Lower lobe of right lung (tissue), 2 donors: ENCODE data around the gene DEPP1. TPM values are rescaled to one million over a fixed set of nuclear protein-coding genes. Genes with fewer than 3 reads are reported as not detected.

Experiments
- ATAC-seq, 2 donors: fragments of 200-7000 bp; cut with Tn5 transposase; one replicate each; pipeline ENCODE4 v1.9.1; 2020 to 2022; ENCODE audit warnings: mild to moderate bottlenecking in 2 of 2, moderate library complexity in 2 of 2
- DNase-seq: peaks from one replicate; pipeline ENCODE4 v3.0.0-alpha.2; 2020
- H3K27ac ChIP-seq: fragments of 200-600 bp; one replicate; pipeline ENCODE4 v1.8.0; 2022
- H3K27me3 ChIP-seq: fragments of 200-600 bp; one replicate; pipeline ENCODE4 v1.8.0; 2022; ENCODE audit warnings: low read depth
- H3K36me3 ChIP-seq: fragments of 200-600 bp; one replicate; pipeline ENCODE4 v1.8.0; 2022; ENCODE audit warnings: mild to moderate bottlenecking
- H3K4me1 ChIP-seq: fragments of 200-600 bp; one replicate; pipeline ENCODE4 v1.8.0; 2022
- H3K4me3 ChIP-seq: fragments of 200-600 bp; one replicate; pipeline ENCODE4 v1.8.0; 2022; ENCODE audit warnings: mild to moderate bottlenecking
- H3K9me3 ChIP-seq: fragments of 200-600 bp; one replicate; pipeline ENCODE4 v1.8.0; 2022
- intact Hi-C: fragments of 100-400 bp; cut with DNase I; formaldehyde crosslinking; loops from one replicate; pipeline ENCODE4 v1.11.0; 2022
- total RNA-seq: library from RNA; stranded (reverse); fragmentation: NEBNext Ultra II Directional; extraction: Animal tissue kit (Norgen Biotek cat#: 25700); gene quantifications from one replicate; pipeline ENCODE4 v1.2.1, GENCODE V29; 2021
- TF ChIP-seq, protein P1 (sequence below): fragments of 200-600 bp; IDR thresholded peaks from one replicate; pipeline ENCODE4 v1.8.0; 2022; ENCODE audit warnings: antibody characterized with exemption, mild to moderate bottlenecking
- donor health status: DM: no; HTN: yes; CAD: no; lungs with severe emphysema.

DEPP1 gene
- total RNA-seq, 1 donor from 2014 or later: 108 TPM

GRCh38 chr10:44958898-44959246 lies 19.7 kb downstream of the DEPP1 start:
- TF ChIP-seq, protein P1, sequence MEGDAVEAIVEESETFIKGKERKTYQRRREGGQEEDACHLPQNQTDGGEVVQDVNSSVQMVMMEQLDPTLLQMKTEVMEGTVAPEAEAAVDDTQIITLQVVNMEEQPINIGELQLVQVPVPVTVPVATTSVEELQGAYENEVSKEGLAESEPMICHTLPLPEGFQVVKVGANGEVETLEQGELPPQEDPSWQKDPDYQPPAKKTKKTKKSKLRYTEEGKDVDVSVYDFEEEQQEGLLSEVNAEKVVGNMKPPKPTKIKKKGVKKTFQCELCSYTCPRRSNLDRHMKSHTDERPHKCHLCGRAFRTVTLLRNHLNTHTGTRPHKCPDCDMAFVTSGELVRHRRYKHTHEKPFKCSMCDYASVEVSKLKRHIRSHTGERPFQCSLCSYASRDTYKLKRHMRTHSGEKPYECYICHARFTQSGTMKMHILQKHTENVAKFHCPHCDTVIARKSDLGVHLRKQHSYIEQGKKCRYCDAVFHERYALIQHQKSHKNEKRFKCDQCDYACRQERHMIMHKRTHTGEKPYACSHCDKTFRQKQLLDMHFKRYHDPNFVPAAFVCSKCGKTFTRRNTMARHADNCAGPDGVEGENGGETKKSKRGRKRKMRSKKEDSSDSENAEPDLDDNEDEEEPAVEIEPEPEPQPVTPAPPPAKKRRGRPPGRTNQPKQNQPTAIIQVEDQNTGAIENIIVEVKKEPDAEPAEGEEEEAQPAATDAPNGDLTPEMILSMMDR: no peak
- H3K27me3 ChIP-seq: no peaks in the 10 kb centered on the region
- ATAC-seq (no peak), DNase-seq (no peak)
- intact Hi-C loops: no loop called here
- H3K9me3 ChIP-seq: no peaks in the 10 kb centered on the region
- peaks cover 56% of the 10 kb centered on the region for H3K4me1 ChIP-seq
- H3K4me3 ChIP-seq: peak overlapping the region; percentile 78
- peaks cover 13% of the 10 kb centered on the region for H3K36me3 ChIP-seq
- peak overlapping the region; percentile 94 for H3K27ac ChIP-seq

DNA sequence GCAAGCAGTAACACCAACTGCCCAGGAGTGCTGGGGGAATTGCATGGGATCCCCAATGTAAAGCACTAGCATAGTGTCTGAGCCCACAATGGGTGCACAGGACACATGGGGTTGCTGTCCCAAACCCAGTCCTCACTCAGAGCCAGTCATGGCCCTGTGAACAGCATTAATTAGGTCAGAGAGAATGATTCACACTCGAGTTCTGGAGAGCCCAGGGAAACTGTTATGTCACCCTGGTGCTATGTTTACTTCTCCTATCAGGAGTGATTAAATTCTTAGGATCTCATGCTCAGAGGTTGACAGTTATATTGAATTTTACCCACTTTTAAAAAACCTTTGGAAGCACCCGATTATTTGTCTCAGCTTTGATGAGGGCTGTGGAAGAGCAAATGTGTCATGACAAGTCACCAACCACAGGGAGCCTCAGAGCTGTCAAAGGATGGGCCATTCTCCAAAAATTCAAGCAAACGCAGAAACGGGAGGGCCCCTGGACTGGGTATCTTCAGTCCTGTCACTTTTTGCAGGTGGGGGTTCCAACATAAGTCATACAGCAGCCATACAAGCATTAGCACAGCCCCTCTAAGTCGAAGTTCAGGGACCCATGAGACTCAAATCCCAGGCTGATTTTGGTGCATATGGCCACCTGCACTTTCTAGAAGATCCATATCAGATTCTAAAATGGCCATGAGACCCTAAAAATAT lies 20.3 kb downstream of the DEPP1 start:
- Histone ChIP-seq H3K27ac (peak overlapping the region; percentile 94), H3K27me3 (no peaks in the 10 kb centered on the region), H3K36me3 (peaks cover 13% of the 10 kb centered on the region), H3K9me3 (no peaks in the 10 kb centered on the region), H3K4me1 (peaks cover 51% of the 10 kb centered on the region), H3K4me3 (peak overlapping the region; percentile 78)
- TF ChIP-seq, protein P1: no peak
- ATAC-seq (peak; percentile 41 to 78), DNase-seq (no peak)
- intact Hi-C loops: no loop called here

DNA sequence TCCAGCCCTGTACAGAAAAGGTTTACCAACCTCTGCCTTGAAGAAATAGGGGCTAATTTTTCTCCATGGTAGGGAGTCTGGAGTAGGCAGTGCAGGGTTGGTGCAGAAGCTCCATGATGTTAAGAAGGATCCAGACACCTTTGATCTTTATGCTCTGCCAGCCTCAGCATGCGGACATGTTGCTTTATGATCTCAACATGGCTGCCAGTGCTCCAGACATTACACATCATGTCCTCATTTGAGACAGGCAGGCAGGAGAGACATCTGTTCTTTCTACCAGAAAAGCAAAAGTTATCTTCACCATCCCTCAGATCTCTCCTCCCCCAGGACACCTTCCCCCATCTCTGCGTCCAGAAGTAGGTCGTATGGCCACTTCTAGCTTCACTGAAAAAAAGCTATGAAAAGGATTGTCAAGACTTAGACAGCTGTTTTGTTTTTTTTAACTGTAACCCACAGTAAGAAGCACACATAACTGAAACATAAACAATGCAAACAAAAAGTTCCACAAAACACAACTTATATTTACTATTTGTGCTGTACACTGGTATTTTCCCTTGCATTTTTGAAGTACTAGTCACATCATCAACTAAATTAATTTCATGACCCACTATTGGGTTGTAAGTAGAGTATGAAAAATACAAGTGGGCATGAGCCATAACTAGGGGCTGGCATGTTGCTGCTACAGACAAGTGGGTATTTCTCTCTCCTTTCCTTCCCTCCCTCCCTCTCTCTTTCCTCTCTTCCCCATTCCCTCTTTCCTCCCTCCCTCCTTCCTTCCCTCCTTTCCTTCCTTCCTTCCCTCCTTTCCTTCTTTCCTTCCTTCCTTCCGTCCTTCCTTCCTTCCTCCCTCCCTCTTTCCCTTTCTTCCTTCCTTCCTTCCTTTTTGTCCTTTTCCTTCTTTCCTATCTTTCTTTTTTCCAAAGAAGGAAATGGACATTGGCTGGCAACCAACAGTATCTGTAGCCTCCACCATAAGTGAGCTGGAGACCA lies 21.6 kb downstream of the DEPP1 start:
- intact Hi-C loops: no loop called here
- ATAC-seq: no peak
- H3K4me3 ChIP-seq: no peak overlapping the region
- peaks cover 17% of the 10 kb centered on the region for H3K36me3 ChIP-seq
- TF ChIP-seq, protein P1: no peak
- H3K27me3 ChIP-seq: no peaks in the 10 kb centered on the region
- peaks cover 48% of the 10 kb centered on the region for H3K4me1 ChIP-seq
- no peaks in the 10 kb centered on the region for H3K9me3 ChIP-seq
- DNase-seq: no peak
- peak overlapping the region; percentile 94 for H3K27ac ChIP-seq

DNA sequence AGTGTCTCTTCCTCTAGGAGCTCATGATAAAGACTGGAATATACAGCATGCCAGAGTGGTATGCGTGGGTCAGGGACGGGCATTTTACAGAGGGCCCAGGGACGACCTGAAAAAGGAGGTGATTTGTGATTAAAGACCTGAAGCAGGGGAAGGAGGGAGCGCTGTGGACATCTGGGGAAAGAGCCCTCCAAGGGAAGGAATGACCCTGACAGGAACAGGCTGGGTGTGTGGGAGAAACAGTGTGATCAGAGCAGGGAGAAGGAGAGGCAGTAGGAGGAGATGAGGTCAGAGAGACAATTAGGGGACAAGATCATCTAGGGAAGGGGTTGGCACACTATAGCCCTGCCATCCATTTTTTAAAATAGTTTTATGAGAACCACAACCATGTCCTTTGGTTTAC lies 22.4 kb downstream of the DEPP1 start:
- intact Hi-C loops: no loop called here
- DNase-seq (no peak), ATAC-seq (no peak)
- TF ChIP-seq, protein P1: no peak
- no peaks in the 10 kb centered on the region for H3K9me3 ChIP-seq
- H3K27ac ChIP-seq: no peak overlapping the region
- peaks cover 41% of the 10 kb centered on the region for H3K4me1 ChIP-seq
- peaks cover 17% of the 10 kb centered on the region for H3K36me3 ChIP-seq
- no peaks in the 10 kb centered on the region for H3K27me3 ChIP-seq
- no peak overlapping the region for H3K4me3 ChIP-seq

GRCh38 chr10:44955413-44956070 lies 23.1 kb downstream of the DEPP1 start:
- peaks cover 17% of the 10 kb centered on the region for H3K36me3 ChIP-seq
- H3K9me3 ChIP-seq: no peaks in the 10 kb centered on the region
- TF ChIP-seq, protein P1: no peak
- peaks cover 34% of the 10 kb centered on the region for H3K4me1 ChIP-seq
- no peak overlapping the region for H3K27ac ChIP-seq
- H3K4me3 ChIP-seq: no peak overlapping the region
- intact Hi-C loops: no loop called here
- DNase-seq: no peak
- H3K27me3 ChIP-seq: no peaks in the 10 kb centered on the region
- ATAC-seq: no peak
